ENCODE measurements around the gene TSGA10IP. TPM values are rescaled to one million over a fixed set of nuclear protein-coding genes. Genes with fewer than 3 reads are reported as not detected.

TSGA10IP gene
- total RNA-seq, 1 donor from 2014 or later: not detected

DNA sequence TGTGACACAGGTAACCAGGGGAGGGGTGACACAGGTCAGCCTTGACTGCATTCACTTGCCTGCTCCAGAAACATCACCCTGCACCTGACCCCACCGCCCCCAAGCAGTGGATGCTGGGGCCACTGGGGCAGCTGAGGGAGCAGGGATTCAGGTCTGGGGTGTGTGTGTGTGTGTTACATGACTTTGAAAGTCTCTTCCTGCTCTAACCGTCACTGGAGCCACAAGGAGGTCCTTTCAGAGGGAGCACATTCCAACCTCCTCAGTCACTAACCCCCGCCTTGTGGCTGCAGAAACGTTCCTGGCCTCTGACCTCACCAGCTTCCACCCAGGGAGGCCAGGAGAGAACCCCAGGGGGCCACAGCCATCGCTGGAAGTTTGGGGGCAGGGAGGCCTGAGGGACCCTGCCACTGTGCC lies 42.2 kb upstream of the TSGA10IP start:
- Histone ChIP-seq H3K4me1 (ENCODE audit: control insufficient read depth in 3 of 3, insufficient read depth in 3 of 3, low read length in 3 of 3) (peaks cover 6 to 9% (median 9%) of the 10 kb centered on the region in 3 donors), H3K9me3 (ENCODE audit: control insufficient read depth in 3 of 3, low read length in 3 of 3) (no peaks in the 10 kb centered on the region), H3K4me3 (ENCODE audit: low read length in 3 of 3) (no peak overlapping the region), H3K9ac (ENCODE audit: low read depth in 1 of 3, low read length in 3 of 3) (no peak overlapping the region), H3K27me3 (ENCODE audit: control insufficient read depth in 3 of 3, insufficient read depth in 3 of 3, low read length in 3 of 3) (peaks cover 4 to 16% (median 13%) of the 10 kb centered on the region in 3 donors), H3K36me3 (ENCODE audit: control insufficient read depth in 3 of 3, insufficient read depth in 3 of 3, low read length in 3 of 3) (no peaks in the 10 kb centered on the region), H3K27ac (ENCODE audit: low read depth, low read length) (no peak overlapping the region)

DNA sequence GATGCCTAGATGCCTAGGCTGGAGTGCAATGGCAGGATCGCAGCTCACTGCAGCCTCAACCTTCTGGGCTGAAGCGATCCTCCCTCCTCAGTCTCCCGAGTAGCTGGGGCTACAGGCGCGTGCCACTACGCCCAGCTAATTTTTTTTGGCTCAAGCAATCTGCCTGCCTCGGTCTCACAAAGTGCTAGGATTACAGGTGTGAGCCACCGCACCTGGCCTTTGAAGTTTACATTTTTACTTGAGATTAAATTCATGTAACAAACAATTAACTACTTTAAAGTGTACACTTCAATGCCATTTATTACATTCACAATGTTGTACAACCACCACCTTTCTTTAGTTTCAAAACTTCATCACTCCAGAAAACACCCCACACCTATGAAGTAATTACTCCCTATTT lies 41.6 kb upstream of the TSGA10IP start:
- H3K9ac ChIP-seq (ENCODE audit: low read depth in 1 of 3, low read length in 3 of 3): no peak overlapping the region
- H3K27me3 ChIP-seq (ENCODE audit: control insufficient read depth in 3 of 3, insufficient read depth in 3 of 3, low read length in 3 of 3): peaks cover 4 to 18% (median 10%) of the 10 kb centered on the region in 3 donors

DNA sequence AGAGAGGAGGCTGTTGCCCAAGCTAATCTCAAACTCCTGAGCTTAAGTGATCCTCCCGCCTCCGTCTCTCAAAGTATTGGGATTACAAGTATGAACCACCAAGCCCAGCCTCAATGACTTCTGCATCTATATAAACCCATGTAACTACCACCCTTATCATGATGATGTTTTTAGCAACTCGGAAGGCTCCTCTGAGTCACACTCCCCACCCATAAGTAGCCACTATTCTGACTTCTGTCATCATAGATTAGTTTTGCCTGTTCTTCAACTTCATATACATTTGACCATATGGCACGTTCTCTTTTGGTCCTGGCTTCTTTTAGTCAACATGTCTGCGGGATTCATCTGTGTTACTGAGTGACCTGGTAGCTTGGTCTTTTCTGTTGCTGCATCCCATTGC lies 38.7 kb upstream of the TSGA10IP start:
- H3K9ac ChIP-seq (ENCODE audit: low read depth in 1 of 3, low read length in 3 of 3): no peak overlapping the region
- peaks cover 3 to 7% (median 4%) of the 10 kb centered on the region in 3 donors for H3K4me1 ChIP-seq (ENCODE audit: control insufficient read depth in 3 of 3, insufficient read depth in 3 of 3, low read length in 3 of 3)
- H3K27me3 ChIP-seq (ENCODE audit: control insufficient read depth in 3 of 3, insufficient read depth in 3 of 3, low read length in 3 of 3): peaks cover 0 to 15% (median 0%) of the 10 kb centered on the region in 3 donors
- H3K36me3 ChIP-seq (ENCODE audit: control insufficient read depth in 3 of 3, insufficient read depth in 3 of 3, low read length in 3 of 3): no peaks in the 10 kb centered on the region
- no peak overlapping the region for H3K27ac ChIP-seq (ENCODE audit: low read depth, low read length)
- H3K9me3 ChIP-seq (ENCODE audit: control insufficient read depth in 3 of 3, low read length in 3 of 3): no peaks in the 10 kb centered on the region
- no peak overlapping the region for H3K4me3 ChIP-seq (ENCODE audit: low read length in 3 of 3)

More for the DNA sequence above, 41.6 kb upstream of the TSGA10IP start:
- Histone ChIP-seq H3K4me3 (ENCODE audit: low read length in 3 of 3) (no peak overlapping the region), H3K36me3 (ENCODE audit: control insufficient read depth in 3 of 3, insufficient read depth in 3 of 3, low read length in 3 of 3) (no peaks in the 10 kb centered on the region), H3K9me3 (ENCODE audit: control insufficient read depth in 3 of 3, low read length in 3 of 3) (no peaks in the 10 kb centered on the region), H3K4me1 (ENCODE audit: control insufficient read depth in 3 of 3, insufficient read depth in 3 of 3, low read length in 3 of 3) (peaks cover 6 to 9% (median 9%) of the 10 kb centered on the region in 3 donors), H3K27ac (ENCODE audit: low read depth, low read length) (no peak overlapping the region)

DNA sequence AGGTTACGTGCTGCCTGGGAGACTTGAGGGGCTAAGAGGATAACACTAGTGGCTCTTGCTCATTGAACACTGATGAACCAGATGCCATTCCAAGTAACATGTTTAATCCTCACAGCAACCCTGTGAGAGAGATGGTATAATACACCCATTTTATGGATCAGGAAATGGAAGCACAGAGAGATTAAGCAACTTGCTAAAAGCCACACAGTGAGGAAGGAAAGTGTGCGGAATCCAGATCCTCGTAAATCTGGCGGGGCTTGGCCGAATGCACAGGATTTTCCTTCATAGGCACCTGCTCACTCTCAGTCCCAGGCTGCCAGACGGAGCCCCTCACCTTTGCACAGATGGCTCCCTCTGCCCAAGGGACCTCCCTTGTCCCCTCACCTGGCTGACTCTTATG lies 37.4 kb upstream of the TSGA10IP start:
- Histone ChIP-seq H3K27ac (ENCODE audit: low read depth, low read length) (no peak overlapping the region), H3K4me3 (ENCODE audit: low read length in 3 of 3) (no peak overlapping the region), H3K9ac (ENCODE audit: low read depth in 1 of 3, low read length in 3 of 3) (no peak overlapping the region), H3K27me3 (ENCODE audit: control insufficient read depth in 3 of 3, insufficient read depth in 3 of 3, low read length in 3 of 3) (peaks cover 0 to 18% (median 0%) of the 10 kb centered on the region in 3 donors), H3K36me3 (ENCODE audit: control insufficient read depth in 3 of 3, insufficient read depth in 3 of 3, low read length in 3 of 3) (no peaks in the 10 kb centered on the region), H3K9me3 (ENCODE audit: control insufficient read depth in 3 of 3, low read length in 3 of 3) (no peaks in the 10 kb centered on the region), H3K4me1 (ENCODE audit: control insufficient read depth in 3 of 3, insufficient read depth in 3 of 3, low read length in 3 of 3) (peaks cover 12 to 20% (median 13%) of the 10 kb centered on the region in 3 donors)

DNA sequence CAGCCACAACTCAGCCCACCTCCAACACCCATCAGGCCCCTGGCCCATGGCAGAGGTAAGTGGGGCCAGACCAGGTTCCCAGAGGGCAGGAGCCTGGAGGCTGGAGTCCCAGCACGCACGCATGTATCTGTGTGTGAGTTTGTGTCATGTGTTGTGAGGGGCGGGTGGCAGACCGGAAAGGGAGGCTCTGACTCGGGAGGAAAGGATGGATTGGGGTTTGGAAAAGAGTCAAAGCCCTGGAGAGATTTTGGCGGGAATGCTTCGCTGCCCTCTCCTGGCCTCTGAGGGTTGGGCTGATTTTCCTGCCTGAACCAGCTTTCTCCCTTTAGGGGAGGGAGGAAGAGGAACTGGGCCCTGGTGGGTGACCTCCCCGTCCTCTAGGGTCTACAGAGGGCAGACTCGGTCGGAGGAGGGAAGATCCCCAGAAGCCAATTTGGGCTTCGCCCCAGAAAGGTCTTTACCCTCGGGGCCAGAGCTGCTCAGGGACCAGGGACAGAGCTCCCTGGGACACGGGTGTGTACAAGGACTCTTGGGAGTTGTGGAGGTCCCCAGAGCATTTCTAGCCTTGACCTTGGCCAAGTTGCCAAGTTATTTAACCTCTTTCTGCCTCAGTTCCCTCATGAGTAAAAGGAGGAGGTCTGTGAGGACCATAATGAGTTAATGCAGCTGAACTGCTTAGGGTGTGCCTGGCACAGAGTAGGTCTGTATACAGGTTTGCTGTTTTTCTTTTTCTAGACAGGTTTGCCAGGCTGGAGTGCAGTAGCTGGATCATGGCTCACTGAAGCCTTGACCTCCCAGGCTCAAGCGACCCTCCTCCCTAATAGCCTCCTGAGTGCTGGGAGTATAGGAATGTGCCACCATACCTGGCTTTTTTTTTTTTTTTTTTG lies 33.4 kb upstream of the TSGA10IP start:
- H3K9me3 ChIP-seq (ENCODE audit: control insufficient read depth in 3 of 3, low read length in 3 of 3): no peaks in the 10 kb centered on the region
- peaks cover 35 to 51% (median 38%) of the 10 kb centered on the region in 3 donors for H3K4me1 ChIP-seq (ENCODE audit: control insufficient read depth in 3 of 3, insufficient read depth in 3 of 3, low read length in 3 of 3)
- H3K27me3 ChIP-seq (ENCODE audit: control insufficient read depth in 3 of 3, insufficient read depth in 3 of 3, low read length in 3 of 3): peaks cover 0 to 18% (median 0%) of the 10 kb centered on the region in 3 donors
- peaks cover 0 to 2% (median 1%) of the 10 kb centered on the region in 3 donors for H3K36me3 ChIP-seq (ENCODE audit: control insufficient read depth in 3 of 3, insufficient read depth in 3 of 3, low read length in 3 of 3)
- H3K27ac ChIP-seq (ENCODE audit: low read depth, low read length): peak overlapping the region; percentile 25
- H3K9ac ChIP-seq (ENCODE audit: low read depth in 1 of 3, low read length in 3 of 3): peak overlapping the region in 2 of 3 donors; percentile 12 to 40
- H3K4me3 ChIP-seq (ENCODE audit: low read length in 3 of 3): no peak overlapping the region

DNA sequence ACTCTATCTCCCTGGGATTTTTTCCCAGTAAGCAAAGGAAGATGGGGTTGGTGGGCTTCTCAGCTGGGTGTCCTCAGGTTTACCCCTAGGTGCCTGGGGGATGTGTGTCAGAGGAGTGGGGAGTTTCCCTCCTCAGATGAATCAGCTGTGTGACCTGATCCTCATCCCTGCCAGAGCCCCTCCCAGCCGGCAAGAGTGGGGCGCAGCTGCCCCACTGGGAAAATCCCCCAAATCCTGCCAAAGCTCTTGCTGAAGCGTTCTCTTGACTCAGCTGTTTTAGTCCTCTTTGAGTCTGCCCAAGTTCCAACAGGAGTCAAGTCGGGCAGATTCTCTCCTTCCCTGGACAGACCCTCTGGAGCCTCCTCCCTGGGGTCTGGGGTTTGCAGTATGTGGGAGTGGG lies 32.4 kb upstream of the TSGA10IP start:
- H3K27ac ChIP-seq (ENCODE audit: low read depth, low read length): peak overlapping the region; percentile 34
- H3K4me3 ChIP-seq (ENCODE audit: low read length in 3 of 3): no peak overlapping the region
- peaks cover 0 to 15% (median 0%) of the 10 kb centered on the region in 3 donors for H3K27me3 ChIP-seq (ENCODE audit: control insufficient read depth in 3 of 3, insufficient read depth in 3 of 3, low read length in 3 of 3)
- peaks cover 0 to 8% (median 6%) of the 10 kb centered on the region in 3 donors for H3K36me3 ChIP-seq (ENCODE audit: control insufficient read depth in 3 of 3, insufficient read depth in 3 of 3, low read length in 3 of 3)
- H3K4me1 ChIP-seq (ENCODE audit: control insufficient read depth in 3 of 3, insufficient read depth in 3 of 3, low read length in 3 of 3): peaks cover 44 to 60% (median 47%) of the 10 kb centered on the region in 3 donors
- no peaks in the 10 kb centered on the region for H3K9me3 ChIP-seq (ENCODE audit: control insufficient read depth in 3 of 3, low read length in 3 of 3)
- no peak overlapping the region for H3K9ac ChIP-seq (ENCODE audit: low read depth in 1 of 3, low read length in 3 of 3)

DNA sequence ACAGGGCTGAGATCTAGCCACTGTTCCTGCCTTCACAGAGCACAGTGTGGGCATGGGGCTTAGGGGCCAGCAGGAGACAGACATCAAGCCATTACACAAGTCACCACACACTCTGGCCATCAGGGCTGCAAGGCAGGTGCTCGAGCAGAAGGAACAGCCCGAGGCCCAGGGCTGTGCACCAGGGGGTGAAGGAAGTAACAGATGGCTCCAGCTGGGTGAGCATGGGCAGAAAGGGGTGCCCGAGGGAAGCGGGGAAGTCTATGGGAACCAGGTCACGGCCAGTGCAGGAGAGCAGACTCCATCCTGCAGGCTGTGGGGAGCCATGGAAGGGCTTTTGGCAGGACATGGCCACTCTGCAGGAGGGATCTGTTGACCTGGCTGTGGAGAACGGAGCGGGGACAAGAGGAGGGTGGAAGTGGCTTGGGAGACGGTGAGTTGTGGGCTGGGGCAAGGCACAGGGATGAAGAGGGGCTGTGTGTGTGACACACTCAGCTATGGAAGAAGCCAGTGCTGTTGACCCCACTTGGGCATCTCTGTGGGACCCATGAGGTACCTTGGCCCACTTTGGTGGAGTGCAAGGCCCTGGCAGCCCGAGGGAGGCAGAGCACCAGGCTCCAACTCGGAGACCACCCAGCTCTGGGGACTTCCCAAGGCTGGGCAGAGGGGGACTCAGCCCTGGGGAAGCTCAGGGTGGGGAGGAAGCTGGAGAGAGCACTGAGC lies 30.0 kb upstream of the TSGA10IP start:
- peak overlapping the region; percentile 61 to 77 (median 72) for H3K9ac ChIP-seq (ENCODE audit: low read depth in 1 of 3, low read length in 3 of 3)
- H3K27ac ChIP-seq (ENCODE audit: low read depth, low read length): peak overlapping the region; percentile 97
- peaks cover 0 to 10% (median 6%) of the 10 kb centered on the region in 3 donors for H3K36me3 ChIP-seq (ENCODE audit: control insufficient read depth in 3 of 3, insufficient read depth in 3 of 3, low read length in 3 of 3)
- H3K4me3 ChIP-seq (ENCODE audit: low read length in 3 of 3): peak overlapping the region; percentile 10 to 56 (median 56)
- peaks cover 54 to 73% (median 57%) of the 10 kb centered on the region in 3 donors for H3K4me1 ChIP-seq (ENCODE audit: control insufficient read depth in 3 of 3, insufficient read depth in 3 of 3, low read length in 3 of 3)
- no peaks in the 10 kb centered on the region for H3K9me3 ChIP-seq (ENCODE audit: control insufficient read depth in 3 of 3, low read length in 3 of 3)
- H3K27me3 ChIP-seq (ENCODE audit: control insufficient read depth in 3 of 3, insufficient read depth in 3 of 3, low read length in 3 of 3): peaks cover 0 to 8% (median 0%) of the 10 kb centered on the region in 3 donors

DNA sequence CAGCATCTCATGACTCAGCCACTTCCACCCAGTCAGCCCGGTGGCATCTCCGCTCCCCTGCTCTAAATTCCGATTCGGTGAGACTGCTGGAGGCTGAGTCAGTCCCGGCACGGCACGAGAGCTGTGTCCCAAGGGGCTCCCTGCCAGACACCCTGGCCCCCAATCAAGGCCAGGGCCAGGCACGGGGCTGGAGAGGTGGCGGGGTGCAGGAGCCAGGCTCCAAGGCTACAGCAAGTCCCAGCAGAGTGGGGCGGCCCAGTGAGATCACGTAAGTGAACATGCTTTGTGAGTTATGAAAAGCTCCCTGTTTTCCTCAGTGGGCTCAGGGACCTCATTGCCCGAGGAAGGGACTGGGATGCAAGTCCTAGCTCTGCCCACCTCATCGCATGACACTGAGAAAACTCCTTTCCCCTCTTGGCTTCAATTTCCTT lies 29.4 kb upstream of the TSGA10IP start:
- Histone ChIP-seq H3K4me1 (ENCODE audit: control insufficient read depth in 3 of 3, insufficient read depth in 3 of 3, low read length in 3 of 3) (peaks cover 60 to 79% (median 63%) of the 10 kb centered on the region in 3 donors), H3K9ac (ENCODE audit: low read depth in 1 of 3, low read length in 3 of 3) (peak overlapping the region; percentile 61 to 77 (median 72)), H3K4me3 (ENCODE audit: low read length in 3 of 3) (peak overlapping the region; percentile 38 to 56 (median 56)), H3K9me3 (ENCODE audit: control insufficient read depth in 3 of 3, low read length in 3 of 3) (no peaks in the 10 kb centered on the region), H3K27ac (ENCODE audit: low read depth, low read length) (peak overlapping the region; percentile 97), H3K36me3 (ENCODE audit: control insufficient read depth in 3 of 3, insufficient read depth in 3 of 3, low read length in 3 of 3) (peaks cover 3 to 15% (median 9%) of the 10 kb centered on the region in 3 donors), H3K27me3 (ENCODE audit: control insufficient read depth in 3 of 3, insufficient read depth in 3 of 3, low read length in 3 of 3) (peaks cover 0 to 8% (median 0%) of the 10 kb centered on the region in 3 donors)

DNA sequence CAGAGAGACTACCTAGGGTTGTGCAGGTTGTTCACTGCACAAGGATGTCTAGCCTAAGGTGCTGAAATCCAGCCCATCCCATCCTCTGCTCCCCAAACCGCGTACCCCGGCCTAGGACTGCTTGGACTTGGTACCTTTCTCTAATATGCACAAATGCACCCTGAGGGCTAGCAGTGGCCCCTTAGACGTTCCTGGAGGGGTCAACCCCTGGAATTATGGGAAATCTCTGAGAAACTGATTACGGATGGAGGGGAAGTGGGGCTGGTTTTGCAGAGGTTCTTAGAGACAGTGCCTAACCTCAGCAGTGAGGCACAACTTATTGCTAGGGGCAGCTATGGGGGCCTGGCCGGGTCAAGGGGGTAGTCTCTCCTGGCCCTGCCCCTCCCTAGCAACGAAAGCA lies 28.9 kb upstream of the TSGA10IP start:
- peaks cover 0 to 5% (median 0%) of the 10 kb centered on the region in 3 donors for H3K27me3 ChIP-seq (ENCODE audit: control insufficient read depth in 3 of 3, insufficient read depth in 3 of 3, low read length in 3 of 3)
- peak overlapping the region; percentile 97 for H3K27ac ChIP-seq (ENCODE audit: low read depth, low read length)
- H3K4me1 ChIP-seq (ENCODE audit: control insufficient read depth in 3 of 3, insufficient read depth in 3 of 3, low read length in 3 of 3): peaks cover 61 to 75% (median 62%) of the 10 kb centered on the region in 3 donors
- H3K4me3 ChIP-seq (ENCODE audit: low read length in 3 of 3): peak overlapping the region in 2 of 3 donors; percentile 42 to 56
- no peaks in the 10 kb centered on the region for H3K9me3 ChIP-seq (ENCODE audit: control insufficient read depth in 3 of 3, low read length in 3 of 3)
- peak overlapping the region; percentile 19 to 77 (median 72) for H3K9ac ChIP-seq (ENCODE audit: low read depth in 1 of 3, low read length in 3 of 3)
- H3K36me3 ChIP-seq (ENCODE audit: control insufficient read depth in 3 of 3, insufficient read depth in 3 of 3, low read length in 3 of 3): peaks cover 3 to 16% (median 9%) of the 10 kb centered on the region in 3 donors

Data from skeletal muscle tissue (tissue), 4 donors.